OCI-LY3 (cell line): ENCODE measurements around the gene TMEM50A.
"Not testable (repeated sequence)": the region's sequence is repeated elsewhere in the genome, so short reads cannot be mapped to it uniquely, and the experiment has no call there.

Experiments used
- EZH2phosphoT487 ChIP-seq: fragments of 200-600 bp; shearing (Covaris generic); IDR thresholded peaks from 2 replicates; pipeline ENCODE4 v1.6.1; 2018; ENCODE audit warnings: antibody characterized with exemption, mixed run types, low read depth
- TF ChIP-seq, protein P1 (sequence below): fragments of 200-600, 300-600 bp; sonication (generic); IDR thresholded peaks from 2 replicates; pipeline ENCODE4 v1.5.1; 2014; ENCODE audit warnings: antibody characterized with exemption, low read length, low read depth

DNA sequence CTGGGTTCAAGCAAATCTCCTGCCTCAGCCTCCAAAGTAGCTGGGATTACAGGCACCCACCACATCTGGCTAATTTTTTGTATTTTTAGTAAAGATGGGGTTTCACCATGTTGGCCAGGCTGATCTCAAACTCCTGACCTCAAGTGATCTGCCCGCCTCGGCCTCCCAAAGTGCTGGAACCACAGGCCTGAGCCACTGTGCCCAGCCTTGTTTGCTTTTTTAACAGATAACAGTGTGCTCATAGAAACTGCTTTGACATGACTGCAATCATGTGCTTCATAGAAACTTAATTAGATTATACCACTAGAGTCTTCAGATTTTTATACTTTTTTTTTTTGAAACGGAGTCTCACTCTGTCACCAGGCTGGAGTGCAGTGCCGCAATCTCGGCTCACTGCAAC lies 8.8 kb upstream of the TMEM50A start:
- TF ChIP-seq, protein P1, sequence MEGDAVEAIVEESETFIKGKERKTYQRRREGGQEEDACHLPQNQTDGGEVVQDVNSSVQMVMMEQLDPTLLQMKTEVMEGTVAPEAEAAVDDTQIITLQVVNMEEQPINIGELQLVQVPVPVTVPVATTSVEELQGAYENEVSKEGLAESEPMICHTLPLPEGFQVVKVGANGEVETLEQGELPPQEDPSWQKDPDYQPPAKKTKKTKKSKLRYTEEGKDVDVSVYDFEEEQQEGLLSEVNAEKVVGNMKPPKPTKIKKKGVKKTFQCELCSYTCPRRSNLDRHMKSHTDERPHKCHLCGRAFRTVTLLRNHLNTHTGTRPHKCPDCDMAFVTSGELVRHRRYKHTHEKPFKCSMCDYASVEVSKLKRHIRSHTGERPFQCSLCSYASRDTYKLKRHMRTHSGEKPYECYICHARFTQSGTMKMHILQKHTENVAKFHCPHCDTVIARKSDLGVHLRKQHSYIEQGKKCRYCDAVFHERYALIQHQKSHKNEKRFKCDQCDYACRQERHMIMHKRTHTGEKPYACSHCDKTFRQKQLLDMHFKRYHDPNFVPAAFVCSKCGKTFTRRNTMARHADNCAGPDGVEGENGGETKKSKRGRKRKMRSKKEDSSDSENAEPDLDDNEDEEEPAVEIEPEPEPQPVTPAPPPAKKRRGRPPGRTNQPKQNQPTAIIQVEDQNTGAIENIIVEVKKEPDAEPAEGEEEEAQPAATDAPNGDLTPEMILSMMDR = not testable (repeated sequence)
- TF ChIP-seq EZH2phosphoT487 = not testable (repeated sequence)
